ENCODE results near the gene SLC16A1. TPM values are rescaled to one million over a fixed set of nuclear protein-coding genes. Genes with fewer than 3 reads are reported as not detected.
"Not testable (repeated sequence)": the region's sequence is repeated elsewhere in the genome, so short reads cannot be mapped to it uniquely, and the experiment has no call there.

The SLC16A1 gene
- total RNA-seq, 2 donors from 2014 or later, result 29.2 to 31.9 TPM

GRCh38 chr1:112983537-112984131 is 27.6 kb upstream of the SLC16A1 start:
- Mint-ChIP-seq H3K4me3 (no peak overlapping the region), H3K27ac (peak overlapping the region; percentile 14), H3K36me3 (ENCODE audit: low read depth) (no peaks in the 10 kb centered on the region), H3K4me1 (peaks cover 3% of the 10 kb centered on the region), H3K27me3 (no peaks in the 10 kb centered on the region)
- no peaks in the 10 kb centered on the region for H3K9me3 ChIP-seq (ENCODE audit: control insufficient read depth, low read length, poor library complexity, severe bottlenecking)
- no peak for ATAC-seq
- no peak for DNase-seq

DNA sequence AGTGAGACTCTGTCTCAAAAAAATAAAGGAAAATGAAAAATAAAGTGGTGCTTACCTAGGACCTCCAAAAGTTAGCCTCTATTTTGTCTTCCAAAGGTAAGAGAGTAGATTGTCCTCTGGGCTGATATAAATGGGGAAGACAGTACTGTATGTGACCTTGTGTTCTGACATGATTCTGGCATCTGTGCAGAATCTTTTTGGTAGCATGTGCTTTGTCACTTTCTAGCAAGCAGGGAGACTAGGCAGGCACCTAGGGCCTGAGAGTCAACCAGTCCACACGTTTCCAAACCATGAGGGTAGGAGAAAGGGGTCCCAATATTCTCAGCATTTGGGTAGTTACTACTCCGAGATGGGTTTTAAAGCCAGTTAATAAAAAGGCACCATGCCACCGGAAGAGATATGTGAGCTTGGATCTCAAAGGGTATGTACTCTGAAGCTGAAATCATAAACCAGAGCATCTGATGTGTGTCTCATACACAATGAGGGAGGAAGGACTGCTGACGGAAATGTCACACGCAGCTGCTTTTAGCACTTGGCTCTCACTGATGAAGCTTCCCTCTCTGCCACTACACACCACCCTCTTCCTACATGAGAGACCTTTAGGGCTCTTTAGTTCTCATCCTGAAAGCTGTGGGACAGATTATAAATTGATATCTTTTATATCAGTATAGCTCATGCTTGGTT is 27.0 kb upstream of the SLC16A1 start:
- Mint-ChIP-seq H3K4me3 (no peak overlapping the region), H3K4me1 (peaks cover 3% of the 10 kb centered on the region), H3K27me3 (no peaks in the 10 kb centered on the region), H3K36me3 (ENCODE audit: low read depth) (no peaks in the 10 kb centered on the region), H3K27ac (peak overlapping the region; percentile 14)
- H3K9me3 ChIP-seq (ENCODE audit: control insufficient read depth, low read length, poor library complexity, severe bottlenecking), result no peaks in the 10 kb centered on the region
- ATAC-seq (no peak), DNase-seq (no peak)

- DNase-seq, result no peak
- peaks cover 3% of the 10 kb centered on the region for H3K4me1 Mint-ChIP-seq
- H3K27ac Mint-ChIP-seq, result no peak overlapping the region
- H3K4me3 Mint-ChIP-seq, result no peak overlapping the region
- H3K36me3 Mint-ChIP-seq (ENCODE audit: low read depth), result no peaks in the 10 kb centered on the region
- no peak for ATAC-seq
- H3K27me3 Mint-ChIP-seq, result no peaks in the 10 kb centered on the region
- H3K9me3 ChIP-seq (ENCODE audit: control insufficient read depth, low read length, poor library complexity, severe bottlenecking), result no peaks in the 10 kb centered on the region
Observed at GRCh38 chr1:112982328-112982727, 26.3 kb upstream of the SLC16A1 start.

DNA sequence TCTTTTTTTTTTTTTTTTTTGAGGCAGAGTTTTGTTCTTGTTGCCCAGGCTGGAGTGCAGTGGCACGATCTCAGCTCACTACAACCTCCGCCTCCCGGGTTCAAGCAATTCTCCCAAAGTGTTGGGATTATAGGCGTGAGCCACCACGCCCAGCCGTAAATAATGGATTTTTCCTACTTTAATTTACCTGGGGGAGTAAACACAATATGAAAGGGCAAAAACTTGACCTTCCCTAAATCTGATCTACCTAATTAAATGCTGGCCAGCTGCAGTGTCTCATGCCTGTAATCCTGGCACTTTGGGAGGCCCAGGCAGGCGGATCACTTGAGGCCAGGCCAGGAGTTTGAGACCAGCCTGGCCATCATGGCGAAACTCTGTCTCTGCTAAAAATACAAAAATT is 25.8 kb upstream of the SLC16A1 start:
- H3K27ac Mint-ChIP-seq; H3K4me3 Mint-ChIP-seq; ATAC-seq; H3K9me3 ChIP-seq (ENCODE audit: control insufficient read depth, low read length, poor library complexity, severe bottlenecking); H3K36me3 Mint-ChIP-seq (ENCODE audit: low read depth); H3K27me3 Mint-ChIP-seq; H3K4me1 Mint-ChIP-seq; DNase-seq: not testable (repeated sequence)

- no peaks in the 10 kb centered on the region for H3K36me3 Mint-ChIP-seq (ENCODE audit: low read depth)
- no peaks in the 10 kb centered on the region for H3K27me3 Mint-ChIP-seq
Observed at GRCh38 chr1:112981426-112981825, 25.4 kb upstream of the SLC16A1 start.

DNA sequence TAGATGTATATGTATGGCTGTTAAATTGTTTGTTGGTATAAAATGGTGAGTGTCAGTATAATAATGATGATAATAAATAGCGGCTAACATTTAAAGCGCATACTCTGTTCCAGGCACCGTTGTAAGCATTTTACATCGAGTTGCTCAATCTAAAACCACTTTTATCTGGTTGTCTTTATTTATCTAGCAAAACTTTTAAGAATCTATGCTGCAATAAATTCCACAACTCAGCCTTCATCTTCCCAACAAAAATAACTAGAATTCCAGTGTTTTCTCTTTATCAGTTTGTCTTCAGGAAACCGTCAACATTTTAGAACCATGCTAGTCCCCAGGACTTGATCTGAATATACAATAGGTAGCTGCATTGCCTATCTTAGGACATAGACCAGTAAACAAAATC is 19.3 kb upstream of the SLC16A1 start:
- Mint-ChIP-seq H3K27me3 (no peaks in the 10 kb centered on the region), H3K36me3 (ENCODE audit: low read depth) (no peaks in the 10 kb centered on the region), H3K4me3 (no peak overlapping the region), H3K4me1 (peaks cover 2% of the 10 kb centered on the region), H3K27ac (no peak overlapping the region)
- no peak for DNase-seq
- no peaks in the 10 kb centered on the region for H3K9me3 ChIP-seq (ENCODE audit: control insufficient read depth, low read length, poor library complexity, severe bottlenecking)
- no peak for ATAC-seq

More at GRCh38 chr1:112981426-112981825, 25.4 kb upstream of the SLC16A1 start:
- Mint-ChIP-seq H3K27ac (no peak overlapping the region), H3K4me3 (no peak overlapping the region), H3K4me1 (peaks cover 3% of the 10 kb centered on the region)
- DNase-seq (no peak), ATAC-seq (no peak)
- H3K9me3 ChIP-seq (ENCODE audit: control insufficient read depth, low read length, poor library complexity, severe bottlenecking), result no peaks in the 10 kb centered on the region

GRCh38 chr1:112974646-112975045 is 18.6 kb upstream of the SLC16A1 start:
- H3K27ac Mint-ChIP-seq, result no peak overlapping the region
- ATAC-seq (no peak), DNase-seq (no peak)
- H3K36me3 Mint-ChIP-seq (ENCODE audit: low read depth), result no peaks in the 10 kb centered on the region
- H3K4me3 Mint-ChIP-seq, result no peak overlapping the region
- H3K4me1 Mint-ChIP-seq, result peaks cover 2% of the 10 kb centered on the region
- no peaks in the 10 kb centered on the region for H3K9me3 ChIP-seq (ENCODE audit: control insufficient read depth, low read length, poor library complexity, severe bottlenecking)
- no peaks in the 10 kb centered on the region for H3K27me3 Mint-ChIP-seq

DNA sequence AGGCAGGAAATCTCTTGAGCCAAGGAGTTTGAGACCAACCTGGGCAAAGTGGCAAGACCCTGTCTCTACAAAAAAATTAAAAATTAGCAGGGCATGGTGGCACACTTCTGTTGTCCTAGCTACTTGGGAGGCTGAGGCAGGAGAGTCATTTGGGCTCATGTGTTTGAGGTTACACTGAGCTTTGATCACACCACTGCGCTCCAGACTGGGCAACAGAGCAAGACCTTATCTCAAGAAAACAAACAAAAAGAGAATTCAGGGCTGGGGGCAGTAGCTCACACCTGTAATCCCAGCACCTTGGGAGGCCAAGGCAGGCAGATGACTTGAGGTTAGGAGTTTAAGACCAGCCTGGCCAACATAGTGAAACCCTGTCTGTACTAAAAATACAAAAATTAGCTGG is 17.8 kb upstream of the SLC16A1 start:
- DNase-seq (no peak), ATAC-seq (no peak)
- H3K4me1 Mint-ChIP-seq, result peaks cover 2% of the 10 kb centered on the region
- no peaks in the 10 kb centered on the region for H3K9me3 ChIP-seq (ENCODE audit: control insufficient read depth, low read length, poor library complexity, severe bottlenecking)
- H3K27me3 Mint-ChIP-seq, result no peaks in the 10 kb centered on the region
- H3K27ac Mint-ChIP-seq, result no peak overlapping the region
- H3K36me3 Mint-ChIP-seq (ENCODE audit: low read depth), result no peaks in the 10 kb centered on the region
- H3K4me3 Mint-ChIP-seq, result no peak overlapping the region

GRCh38 chr1:112971006-112971405 is 15.0 kb upstream of the SLC16A1 start:
- no peak for DNase-seq
- H3K36me3 Mint-ChIP-seq (ENCODE audit: low read depth), result no peaks in the 10 kb centered on the region
- H3K27ac Mint-ChIP-seq, result no peak overlapping the region
- H3K4me3 Mint-ChIP-seq, result no peak overlapping the region
- ATAC-seq, result no peak
- H3K4me1 Mint-ChIP-seq, result peaks cover 4% of the 10 kb centered on the region
- H3K27me3 Mint-ChIP-seq, result no peaks in the 10 kb centered on the region
- H3K9me3 ChIP-seq (ENCODE audit: control insufficient read depth, low read length, poor library complexity, severe bottlenecking), result no peaks in the 10 kb centered on the region

- H3K27ac Mint-ChIP-seq, result no peak overlapping the region
- H3K36me3 Mint-ChIP-seq (ENCODE audit: low read depth), result no peaks in the 10 kb centered on the region
- no peaks in the 10 kb centered on the region for H3K9me3 ChIP-seq (ENCODE audit: control insufficient read depth, low read length, poor library complexity, severe bottlenecking)
- no peak for DNase-seq
- H3K27me3 Mint-ChIP-seq, result no peaks in the 10 kb centered on the region
- ATAC-seq, result no peak
- no peak overlapping the region for H3K4me3 Mint-ChIP-seq
- peaks cover 24% of the 10 kb centered on the region for H3K4me1 Mint-ChIP-seq
Observed at GRCh38 chr1:112964347-112964746, 8.4 kb upstream of the SLC16A1 start.

GRCh38 chr1:112961072-112961471 is 5.1 kb upstream of the SLC16A1 start:
- H3K4me1 Mint-ChIP-seq, result peaks cover 36% of the 10 kb centered on the region
- no peaks in the 10 kb centered on the region for H3K9me3 ChIP-seq (ENCODE audit: control insufficient read depth, low read length, poor library complexity, severe bottlenecking)
- no peaks in the 10 kb centered on the region for H3K27me3 Mint-ChIP-seq
- DNase-seq, result no peak
- ATAC-seq, result no peak
- H3K27ac Mint-ChIP-seq, result peak overlapping the region; percentile 68
- peaks cover 3% of the 10 kb centered on the region for H3K36me3 Mint-ChIP-seq (ENCODE audit: low read depth)
- no peak overlapping the region for H3K4me3 Mint-ChIP-seq

DNA sequence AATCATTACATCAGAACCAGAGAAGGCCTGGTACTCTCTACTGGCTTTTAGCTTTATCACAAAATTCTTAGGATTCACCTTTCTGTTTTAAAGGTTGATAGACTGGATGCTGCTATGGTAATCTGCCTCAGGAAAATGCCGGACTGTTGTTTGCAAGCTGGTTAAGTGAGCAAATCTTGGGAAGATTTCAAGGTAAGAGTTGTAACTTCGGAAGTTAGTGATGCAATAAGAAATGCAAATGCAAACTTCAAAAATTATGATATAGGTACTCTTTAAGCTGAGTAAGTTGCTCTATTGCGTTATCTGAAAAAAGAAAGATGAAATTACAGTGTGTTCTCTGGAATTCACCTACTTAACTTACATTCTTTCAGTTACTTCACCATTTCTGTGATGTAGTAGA is 4.4 kb upstream of the SLC16A1 start:
- DNase-seq, result no peak
- Mint-ChIP-seq H3K27me3 (no peaks in the 10 kb centered on the region), H3K4me3 (no peak overlapping the region), H3K4me1 (peaks cover 36% of the 10 kb centered on the region), H3K36me3 (ENCODE audit: low read depth) (peaks cover 3% of the 10 kb centered on the region), H3K27ac (peak overlapping the region; percentile 74)
- no peaks in the 10 kb centered on the region for H3K9me3 ChIP-seq (ENCODE audit: control insufficient read depth, low read length, poor library complexity, severe bottlenecking)
- no peak for ATAC-seq

GRCh38 chr1:112958236-112958635 is 2.2 kb upstream of the SLC16A1 start:
- Mint-ChIP-seq H3K27ac (peak overlapping the region; percentile 96), H3K4me1 (peaks cover 52% of the 10 kb centered on the region), H3K4me3 (peak overlapping the region; percentile 50)
- not testable (repeated sequence) for ATAC-seq; H3K36me3 Mint-ChIP-seq (ENCODE audit: low read depth); DNase-seq; H3K27me3 Mint-ChIP-seq; H3K9me3 ChIP-seq (ENCODE audit: control insufficient read depth, low read length, poor library complexity, severe bottlenecking)
